Tibial artery (tissue), 4 donors: ENCODE data around the gene KDM1A.
A peak's percentile ranks its signal among the peaks of the same experiment; 100 is the strongest.

Source experiments
- DNase-seq, 2 donors: peaks; one replicate each; pipeline ENCODE4 v3.0.0-alpha.2; 2019
- H3K27ac ChIP-seq, 2 donors: fragments of 200-600 bp; sonication (generic) in 1 of 2; 1 replicate in 1 of 2; 2 replicates in 1 of 2; pipeline ENCODE4 v1.5.1; 2018 to 2019; ENCODE audit warnings: mild to moderate bottlenecking in 1 of 2
- H3K27me3 ChIP-seq, 2 donors: fragments of 200-600 bp; sonication (generic) in 1 of 2; one replicate each; pipeline versions ENCODE4 v1.5.1 to v1.6.0; 2016 to 2019
- H3K36me3 ChIP-seq, 3 donors: fragments of 200-600 bp; sonication (generic) in 2 of 3; one replicate each; pipeline ENCODE4 v1.5.1; 2016 to 2019; ENCODE audit warnings: mild to moderate bottlenecking in 2 of 3
- H3K4me1 ChIP-seq, 4 donors: fragments of 200-600 bp; sonication (generic) in 2 of 4; 1 replicate in 3 of 4; 2 replicates in 1 of 4; pipeline ENCODE4 v1.5.1; 2016 to 2019
- H3K4me3 ChIP-seq, 2 donors: fragments of 200-600 bp; sonication (generic) in 1 of 2; 1 replicate in 1 of 2; 2 replicates in 1 of 2; pipeline ENCODE4 v1.5.1; 2018 to 2019; ENCODE audit warnings: mild to moderate bottlenecking in 2 of 2
- H3K9me3 ChIP-seq, 3 donors: fragments of 200-600 bp; sonication (generic) in 1 of 3; one replicate each; pipeline ENCODE4 v1.5.1; 2016 to 2019
- CTCF ChIP-seq, 2 experiments: fragments of 200-600 bp in 1 of 2; fragments of 450-650 bp in 1 of 2; IDR thresholded peaks; one replicate each; pipeline ENCODE4 v1.5.1; 2017 to 2019; ENCODE audit warnings: antibody characterized with exemption in 2 of 2, mild to moderate bottlenecking in 1 of 2, moderate library complexity in 1 of 2
- intact Hi-C: fragments of 100-400 bp; cut with DNase I; formaldehyde crosslinking; loops from one replicate; pipeline ENCODE4 v1.15.0; 2023; ENCODE audit warnings: low total_unique reads

KDM1A gene

GRCh38 chr1:23100074-23100748 lies 80.9 kb downstream of the KDM1A start:
- Histone ChIP-seq H3K27ac (peak overlapping the region; percentile 23 to 26), H3K36me3 (no peaks in the 10 kb centered on the region), H3K27me3 (no peaks in the 10 kb centered on the region), H3K4me1 (peaks cover 0 to 55% (median 34%) of the 10 kb centered on the region in 4 donors), H3K9me3 (no peaks in the 10 kb centered on the region), H3K4me3 (no peak overlapping the region)
- DNase-seq = peak in 1 of 2 donors; percentile 69
- TF ChIP-seq CTCF (IDR thresholded peaks at IDR 0.05) = no peak
- intact Hi-C loops = no loop called here

- intact Hi-C loops = no loop called here
- no peak for TF ChIP-seq CTCF (IDR thresholded peaks at IDR 0.05)
- H3K27me3 ChIP-seq = no peaks in the 10 kb centered on the region
- peaks cover 0 to 55% (median 34%) of the 10 kb centered on the region in 4 donors for H3K4me1 ChIP-seq
- H3K9me3 ChIP-seq = no peaks in the 10 kb centered on the region
- no peak for DNase-seq
- H3K36me3 ChIP-seq = no peaks in the 10 kb centered on the region
- H3K27ac ChIP-seq = peak overlapping the region; percentile 12 to 23
- no peak overlapping the region for H3K4me3 ChIP-seq
Measured at GRCh38 chr1:23101101-23101827, 82.0 kb downstream of the KDM1A start.

GRCh38 chr1:23101887-23102286 lies 82.6 kb downstream of the KDM1A start:
- no peak for DNase-seq
- H3K4me1 ChIP-seq = peaks cover 0 to 55% (median 34%) of the 10 kb centered on the region in 4 donors
- intact Hi-C loops = no loop called here
- H3K27ac ChIP-seq = peak overlapping the region; percentile 5 to 12
- no peaks in the 10 kb centered on the region for H3K36me3 ChIP-seq
- H3K4me3 ChIP-seq = no peak overlapping the region
- TF ChIP-seq CTCF (IDR thresholded peaks at IDR 0.05) = no peak
- no peaks in the 10 kb centered on the region for H3K9me3 ChIP-seq
- no peaks in the 10 kb centered on the region for H3K27me3 ChIP-seq

GRCh38 chr1:23102289-23102688 lies 83.0 kb downstream of the KDM1A start:
- intact Hi-C loops = no loop called here
- Histone ChIP-seq H3K27me3 (no peaks in the 10 kb centered on the region), H3K4me1 (peaks cover 0 to 55% (median 34%) of the 10 kb centered on the region in 4 donors), H3K36me3 (peaks cover 0 to 2% (median 0%) of the 10 kb centered on the region in 3 donors), H3K27ac (no peak overlapping the region), H3K4me3 (no peak overlapping the region), H3K9me3 (no peaks in the 10 kb centered on the region)
- DNase-seq = no peak
- no peak for TF ChIP-seq CTCF (IDR thresholded peaks at IDR 0.05)

- intact Hi-C loops = no loop called here
- Histone ChIP-seq H3K36me3 (peaks cover 3 to 11% (median 8%) of the 10 kb centered on the region in 3 donors), H3K27ac (no peak overlapping the region), H3K27me3 (no peaks in the 10 kb centered on the region), H3K4me1 (peaks cover 0 to 53% (median 33%) of the 10 kb centered on the region in 4 donors), H3K4me3 (no peak overlapping the region), H3K9me3 (no peaks in the 10 kb centered on the region)
- no peak for DNase-seq
- no peak for TF ChIP-seq CTCF (IDR thresholded peaks at IDR 0.05)
Measured at GRCh38 chr1:23103001-23103889, 84.0 kb downstream of the KDM1A start.
